GM21619 (cell line): Measurements from ENCODE around the gene IGSF6.
"Not testable (repeated sequence)": the region's sequence is repeated elsewhere in the genome, so short reads cannot be mapped to it uniquely, and the experiment has no call there.

Source experiments
- ATAC-seq: cut with Tn5 transposase; IDR thresholded peaks from one replicate; pipeline ENCODE4 v1.9.1; 2021; ENCODE audit not compliant: unreplicated experiment

Gene IGSF6

GRCh38 chr16:21654466-21654865 lies 2.1 kb upstream of the IGSF6 start:
- no peak for ATAC-seq

GRCh38 chr16:21653571-21653970 lies 1.2 kb upstream of the IGSF6 start:
- ATAC-seq = no peak

- no peak for ATAC-seq
Measured at GRCh38 chr16:21651515-21651914, 893 bp downstream of the IGSF6 start.

GRCh38 chr16:21650521-21650920 lies 1.9 kb downstream of the IGSF6 start:
- no peak for ATAC-seq

GRCh38 chr16:21649826-21650406 lies 2.5 kb downstream of the IGSF6 start:
- ATAC-seq = not testable (repeated sequence)

- ATAC-seq = no peak
Measured at GRCh38 chr16:21647562-21648164, 4.7 kb downstream of the IGSF6 start.

- ATAC-seq = peak; percentile 85
Measured at GRCh38 chr16:21646721-21647561, 5.5 kb downstream of the IGSF6 start.

- ATAC-seq = no peak
Measured at GRCh38 chr16:21646091-21646490, 6.3 kb downstream of the IGSF6 start.

- ATAC-seq = no peak
Measured at GRCh38 chr16:21645261-21645721, 7.1 kb downstream of the IGSF6 start.

- ATAC-seq = no peak
Measured at GRCh38 chr16:21644674-21645073, 7.7 kb downstream of the IGSF6 start.

- ATAC-seq = no peak
Measured at GRCh38 chr16:21643785-21644184, 8.6 kb downstream of the IGSF6 start.

- ATAC-seq = no peak
Measured at GRCh38 chr16:21642861-21643260, 9.5 kb downstream of the IGSF6 start.

- ATAC-seq = no peak
Measured at GRCh38 chr16:21641916-21642315, 10.5 kb downstream of the IGSF6 start.

- ATAC-seq = no peak
Measured at GRCh38 chr16:21639493-21639892, 12.9 kb downstream of the IGSF6 start.

- no peak for ATAC-seq
Measured at GRCh38 chr16:21638573-21638975, 13.8 kb downstream of the IGSF6 start.

GRCh38 chr16:21637032-21637968 lies 15.1 kb downstream of the IGSF6 start:
- no peak for ATAC-seq

- ATAC-seq = not testable (repeated sequence)
Measured at GRCh38 chr16:21635694-21636093, 16.7 kb downstream of the IGSF6 start.

- no peak for ATAC-seq
Measured at GRCh38 chr16:21634216-21634615, 18.2 kb downstream of the IGSF6 start.

- not testable (repeated sequence) for ATAC-seq
Measured at GRCh38 chr16:21631951-21632575, 20.3 kb downstream of the IGSF6 start.

GRCh38 chr16:21631376-21631775 lies 21.0 kb downstream of the IGSF6 start:
- not testable (repeated sequence) for ATAC-seq
